Activated CD4-positive, CD25-positive, alpha-beta regulatory T cell (primary cell): ENCODE results near the gene COMMD4.

Experiments
- DNase-seq, 4 experiments: peaks; one replicate each; lab custom pipeline; 2025; lab: John Stamatoyannopoulos, UW

Gene COMMD4

DNA sequence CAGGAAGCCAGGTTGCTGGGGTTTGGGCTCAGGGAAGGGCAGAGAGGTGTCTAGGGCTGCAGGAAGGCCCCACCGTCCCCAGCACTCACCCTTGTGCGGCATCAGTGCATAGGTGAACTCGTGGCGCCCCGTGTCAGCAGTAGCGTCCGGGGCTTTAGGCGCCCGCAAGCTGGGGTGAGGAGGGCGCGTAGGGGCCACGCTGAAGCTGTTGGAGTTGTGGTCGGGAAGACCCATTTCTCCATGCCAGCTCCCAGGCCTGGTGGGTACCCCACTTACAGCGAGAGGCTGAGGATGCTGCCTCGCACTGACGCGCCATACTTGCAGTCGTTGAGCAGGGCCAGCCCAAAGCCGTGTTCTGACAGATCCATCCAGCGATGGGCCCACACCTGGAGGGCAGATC, 20.7 kb downstream of the COMMD4 start:
- DNase-seq = no peak

DNA sequence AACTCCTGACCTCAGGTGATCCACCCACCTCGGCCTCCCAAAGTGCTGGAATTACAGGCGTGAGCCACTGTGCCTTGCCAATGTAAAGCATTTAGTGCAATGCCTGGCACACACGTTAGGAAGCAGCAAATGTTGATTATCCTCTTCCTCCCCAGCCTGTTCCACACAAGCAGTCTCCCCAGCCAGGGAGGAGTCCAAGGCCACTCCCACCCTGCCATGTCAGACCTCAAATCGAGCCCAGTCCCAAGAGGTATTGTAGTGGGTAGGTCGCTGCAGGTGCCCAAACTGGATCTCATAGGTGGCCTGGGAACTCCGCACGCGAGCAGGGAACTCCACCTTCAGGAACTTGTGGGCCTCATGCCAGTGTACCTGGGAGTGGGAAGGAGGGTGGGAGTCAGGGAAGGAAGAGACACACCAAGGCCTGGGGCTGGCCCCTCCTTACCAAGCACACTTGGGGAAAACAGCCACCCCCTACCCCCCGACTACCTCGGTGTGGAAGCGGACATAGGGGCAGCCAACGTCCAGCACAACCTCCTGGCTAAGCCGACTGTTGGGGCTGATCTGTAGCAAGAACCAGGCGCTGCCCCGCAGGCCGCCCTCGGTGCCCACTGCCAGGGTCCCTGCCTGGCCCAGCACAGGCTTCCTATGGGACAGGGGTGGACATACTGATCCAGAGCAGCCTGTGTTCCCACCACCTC, 22.3 kb downstream of the COMMD4 start:
- no peak for DNase-seq

DNA sequence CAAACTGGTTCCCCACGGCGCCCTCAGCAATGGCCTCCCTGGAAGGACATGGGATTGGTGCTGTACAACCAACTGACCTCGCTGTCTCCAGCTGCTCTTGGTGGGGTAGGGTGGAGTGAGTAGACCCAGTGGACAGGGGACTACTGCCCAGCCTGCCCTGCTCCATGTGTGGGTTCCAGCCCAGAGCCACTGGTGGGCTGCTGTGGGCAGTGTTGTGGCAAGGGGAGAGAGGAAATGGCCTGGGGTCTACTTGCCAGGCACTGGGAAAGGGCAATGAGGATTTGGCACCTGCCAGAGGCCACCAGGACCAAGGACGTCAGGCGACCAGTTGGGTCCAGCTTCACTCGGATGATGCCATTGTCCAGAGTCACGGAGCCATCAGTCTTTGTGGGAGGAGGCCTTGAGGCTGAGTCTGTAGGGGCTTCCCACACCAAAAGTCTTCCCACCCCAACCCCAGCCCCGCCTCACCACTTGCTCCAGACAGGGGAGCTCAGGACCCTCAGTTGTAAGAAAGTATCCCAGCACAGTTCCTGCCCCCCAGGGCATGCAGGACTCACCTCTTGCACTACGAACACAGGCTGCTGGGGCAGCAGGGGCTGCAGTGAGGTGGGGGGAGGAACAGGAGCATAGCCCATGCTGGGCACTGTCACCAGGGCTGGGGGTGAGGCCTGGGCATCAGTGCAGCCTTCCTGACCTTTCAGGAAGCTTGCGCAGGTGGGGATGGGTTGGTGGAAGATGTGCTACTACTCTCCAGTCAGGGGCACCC, 23.1 kb downstream of the COMMD4 start:
- no peak for DNase-seq

DNA sequence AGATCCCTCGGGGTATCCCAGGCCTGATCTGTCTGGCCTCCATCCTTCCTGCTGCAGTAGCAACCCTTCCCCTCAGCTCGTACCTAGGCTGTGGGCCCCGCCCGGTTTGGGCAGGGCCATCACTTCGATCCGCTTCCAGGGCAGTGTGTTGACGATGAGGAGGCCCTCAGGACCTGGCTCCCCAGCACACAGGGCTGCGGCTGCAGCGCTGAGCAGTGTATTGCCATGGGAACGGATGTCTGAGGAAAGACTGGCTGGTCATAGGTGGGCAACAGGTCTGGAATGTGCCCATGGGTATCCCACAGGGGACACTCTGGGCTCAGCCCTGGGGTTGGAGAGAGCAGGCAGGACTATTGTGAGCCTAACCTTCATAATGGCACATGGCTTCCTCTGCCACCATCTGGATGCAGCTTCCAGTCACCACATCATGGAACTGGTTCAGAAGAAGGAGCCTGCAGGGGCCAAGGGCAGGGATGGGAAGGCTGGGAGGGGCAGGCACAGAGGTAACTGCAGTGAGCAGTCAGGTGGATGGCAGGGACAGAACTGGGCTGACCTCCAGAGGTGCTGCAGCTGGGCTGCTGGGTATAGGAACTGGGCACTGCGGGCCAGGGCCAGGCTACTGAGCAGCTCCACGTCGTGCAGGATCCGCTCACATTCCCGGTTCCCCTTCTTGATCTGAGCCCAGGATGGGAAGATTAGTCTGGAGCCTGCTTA, 23.8 kb downstream of the COMMD4 start:
- DNase-seq = no peak

DNA sequence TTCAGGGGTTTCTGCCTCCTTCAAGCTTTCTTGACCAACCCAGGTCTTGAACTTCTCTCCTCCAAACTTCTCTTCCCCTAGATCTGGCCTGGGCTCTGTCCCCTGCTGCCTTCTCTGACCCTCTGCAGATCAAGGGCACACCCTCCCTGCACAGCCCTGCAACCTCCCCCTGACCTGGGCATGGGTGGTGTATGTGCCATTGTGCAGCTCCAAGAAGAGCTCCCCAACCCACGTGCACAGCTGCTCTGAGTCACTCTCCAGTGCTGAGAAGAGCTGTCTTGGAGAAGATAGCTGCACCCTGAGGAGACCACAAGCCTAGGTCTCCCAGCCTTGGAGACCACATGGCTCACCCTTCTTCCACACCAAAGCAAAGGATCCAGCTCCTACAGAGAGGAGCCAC, 24.5 kb downstream of the COMMD4 start:
- DNase-seq = no peak

DNA sequence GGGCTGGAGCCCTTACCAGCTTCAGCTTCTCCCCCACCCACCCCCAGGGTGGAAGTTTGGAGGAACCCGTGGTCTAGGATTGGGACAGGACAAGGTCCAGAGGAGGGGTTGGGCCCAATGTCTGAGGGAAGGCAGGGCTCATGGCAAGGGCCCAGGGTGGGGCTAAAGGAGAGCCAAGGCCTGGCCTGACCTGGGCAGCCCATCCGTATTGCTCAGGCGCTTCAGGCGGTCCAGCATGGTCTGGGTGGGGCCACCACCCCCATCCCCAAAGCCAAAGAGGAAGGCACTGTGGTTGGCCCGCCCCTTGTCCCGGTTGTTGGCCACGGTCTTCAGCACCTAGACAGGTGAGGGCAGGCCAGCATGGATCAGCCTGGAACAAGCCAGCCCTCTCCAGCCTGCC, 25.0 kb downstream of the COMMD4 start:
- no peak for DNase-seq

DNA sequence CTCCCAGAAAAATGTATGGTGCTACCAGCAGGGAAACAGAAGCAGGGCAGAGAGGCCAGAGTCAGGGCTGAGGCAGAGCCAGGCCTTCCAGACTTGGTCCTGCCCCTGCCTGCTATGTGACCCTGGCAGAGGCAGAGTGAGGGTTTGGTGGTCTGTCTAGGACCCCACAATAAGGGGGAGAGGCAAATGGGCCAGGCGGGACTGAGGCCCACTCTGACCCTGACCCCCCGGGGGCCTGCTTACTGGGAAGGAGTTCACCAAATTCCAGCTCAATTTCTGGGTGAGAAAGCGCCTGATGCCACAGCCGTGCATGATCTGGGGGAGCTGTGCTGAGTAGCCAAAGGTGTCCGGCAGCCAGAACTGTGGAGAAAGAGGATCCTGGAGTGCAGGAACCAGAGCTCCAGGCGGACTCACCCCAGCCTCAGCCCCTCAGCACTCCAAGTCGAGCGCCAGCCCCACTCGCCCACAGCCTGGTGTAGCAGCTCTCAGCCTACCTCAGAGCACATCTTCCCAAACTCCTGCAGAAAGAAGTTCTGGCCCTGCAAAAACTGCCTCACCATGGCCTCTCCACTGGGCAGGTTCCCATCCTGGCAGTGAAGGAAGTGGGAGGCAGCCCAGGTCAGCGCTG, 25.6 kb downstream of the COMMD4 start:
- no peak for DNase-seq

DNA sequence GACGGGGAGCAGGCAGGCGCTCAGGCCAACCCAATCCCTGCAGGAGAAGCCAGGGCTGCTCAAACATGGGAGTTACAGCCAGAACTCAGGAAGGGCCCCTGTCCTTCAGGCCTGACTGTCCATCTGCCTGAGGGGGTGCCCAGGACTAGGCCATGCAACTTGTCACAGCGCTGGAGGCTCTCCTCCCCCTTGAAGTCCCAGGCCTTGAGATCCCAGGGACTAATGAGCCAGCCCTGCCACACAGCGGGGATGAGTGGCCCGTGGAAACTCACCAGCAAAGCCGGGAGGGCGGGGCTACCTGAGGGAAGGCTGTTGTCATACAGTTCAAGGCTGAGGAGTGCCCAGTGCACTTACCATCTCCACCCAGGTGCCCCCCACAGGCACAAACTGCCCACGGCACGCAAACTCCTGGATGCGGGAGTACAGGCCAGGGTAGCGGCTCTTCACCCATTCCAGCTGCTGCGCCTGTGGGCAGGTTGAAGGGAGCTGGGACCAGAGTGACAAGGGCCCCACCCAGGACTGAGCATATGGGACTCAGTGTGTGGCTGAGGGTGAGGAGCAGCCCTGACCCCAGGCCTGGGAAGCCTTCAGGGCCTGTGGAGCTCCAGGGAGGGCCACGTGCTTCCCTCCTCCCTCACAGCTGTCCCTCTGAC, 26.3 kb downstream of the COMMD4 start:
- DNase-seq = no peak

DNA sequence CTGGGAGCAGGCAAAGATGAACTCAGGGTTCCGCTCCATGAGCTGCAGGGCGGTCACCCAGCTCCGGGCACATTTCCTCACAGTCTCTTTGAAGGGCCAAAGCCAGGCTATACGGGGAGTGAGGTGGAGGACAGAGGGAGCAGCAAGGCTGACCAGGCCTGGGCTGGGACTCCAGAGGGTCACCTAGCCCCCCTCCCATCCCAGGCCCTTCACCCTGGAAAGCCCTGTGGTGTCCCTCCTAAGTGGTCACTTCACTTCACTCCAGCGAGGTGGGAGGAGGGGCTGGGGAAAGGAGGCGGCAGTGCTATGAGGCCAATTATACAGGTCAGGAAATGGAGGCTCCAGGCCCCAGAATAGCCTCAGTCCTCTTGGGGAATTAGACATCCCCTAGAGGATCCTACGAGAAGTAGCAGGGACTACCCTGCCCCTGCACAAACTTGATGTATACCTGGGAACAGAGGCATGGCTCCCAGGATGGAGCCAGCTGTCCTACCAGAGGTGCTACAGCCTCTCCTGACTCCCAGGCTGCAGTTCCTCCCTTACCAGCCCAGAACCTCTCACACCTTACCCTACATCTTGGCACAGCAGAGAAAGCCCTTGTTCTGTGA, 26.9 kb downstream of the COMMD4 start:
- DNase-seq = no peak

DNA sequence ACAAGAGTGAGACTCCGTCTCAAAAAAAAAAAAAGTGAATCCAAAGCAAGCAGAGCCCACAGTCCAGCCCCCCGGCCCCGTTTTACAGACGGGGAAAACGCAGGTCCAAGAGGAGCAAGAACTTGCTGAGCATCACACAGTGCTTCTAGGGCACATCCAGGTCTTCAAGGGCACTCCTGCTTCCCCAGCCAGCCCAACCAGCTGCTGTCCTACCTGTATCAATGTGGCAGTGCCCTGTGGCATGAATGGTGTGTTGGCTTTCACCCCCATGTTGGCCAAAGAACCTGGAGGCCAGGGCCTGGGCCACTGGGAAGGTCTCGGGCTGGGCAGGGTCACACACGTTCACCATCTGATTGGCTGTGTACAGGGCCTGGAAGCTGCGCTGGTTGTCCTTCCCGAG, 27.9 kb downstream of the COMMD4 start:
- no peak for DNase-seq

DNA sequence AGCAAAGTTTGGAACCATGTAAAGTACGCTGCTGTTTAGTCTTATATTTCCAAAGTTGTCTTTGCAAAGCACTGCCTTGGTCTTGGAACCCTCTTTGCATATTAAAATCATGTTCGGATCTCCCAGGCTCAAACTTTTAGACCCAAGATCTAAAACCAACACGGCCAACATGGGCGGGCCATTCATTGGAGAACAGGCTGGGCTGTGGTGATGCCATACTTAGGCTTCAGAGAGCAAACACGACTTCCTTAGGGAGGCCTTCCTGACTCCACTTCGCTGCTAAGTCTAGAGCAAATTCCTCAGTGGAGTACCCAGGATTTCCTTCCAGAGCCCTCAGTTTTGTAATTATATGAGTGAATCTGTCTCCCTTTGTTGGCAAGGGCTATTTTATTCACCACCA, 29.0 kb downstream of the COMMD4 start:
- no peak for DNase-seq

DNA sequence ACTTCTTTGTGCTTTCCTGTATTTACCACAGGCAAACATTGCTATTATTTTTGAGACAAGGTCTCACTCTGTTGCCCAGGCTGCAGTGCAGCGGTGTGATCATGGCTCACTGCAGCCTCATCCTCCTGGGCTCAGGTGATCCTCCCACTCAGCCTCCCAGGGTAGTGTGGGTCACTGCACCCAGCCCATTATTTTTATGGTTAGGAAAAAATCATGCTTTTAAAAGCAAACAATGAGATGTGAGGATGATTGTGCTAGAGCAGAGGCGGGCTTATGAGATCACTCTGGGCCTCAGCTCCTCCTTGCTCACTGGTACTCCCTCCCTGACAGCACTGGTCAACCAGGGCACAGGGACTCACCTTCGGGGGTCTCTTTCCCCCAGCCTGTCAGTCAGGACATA, 30.3 kb downstream of the COMMD4 start:
- no peak for DNase-seq

DNA sequence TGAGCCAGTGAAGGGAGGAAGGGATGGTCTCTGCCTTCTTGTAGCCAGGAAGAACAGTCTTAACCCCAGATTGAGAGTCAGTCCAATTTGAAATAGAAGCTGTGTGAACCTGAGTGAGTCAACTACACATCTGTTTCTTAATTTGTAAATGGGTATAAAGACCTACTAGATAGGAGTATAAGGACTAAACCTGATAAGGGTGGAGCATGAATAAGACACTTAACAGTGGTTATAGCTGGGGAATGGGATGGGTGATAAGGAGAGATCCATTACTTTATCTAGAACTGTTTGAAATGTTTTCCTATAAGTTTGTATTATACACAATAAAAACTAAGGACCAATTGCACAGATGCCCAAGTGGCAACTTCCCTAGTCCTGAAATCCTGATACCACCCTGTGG, 31.1 kb downstream of the COMMD4 start:
- DNase-seq = no peak

DNA sequence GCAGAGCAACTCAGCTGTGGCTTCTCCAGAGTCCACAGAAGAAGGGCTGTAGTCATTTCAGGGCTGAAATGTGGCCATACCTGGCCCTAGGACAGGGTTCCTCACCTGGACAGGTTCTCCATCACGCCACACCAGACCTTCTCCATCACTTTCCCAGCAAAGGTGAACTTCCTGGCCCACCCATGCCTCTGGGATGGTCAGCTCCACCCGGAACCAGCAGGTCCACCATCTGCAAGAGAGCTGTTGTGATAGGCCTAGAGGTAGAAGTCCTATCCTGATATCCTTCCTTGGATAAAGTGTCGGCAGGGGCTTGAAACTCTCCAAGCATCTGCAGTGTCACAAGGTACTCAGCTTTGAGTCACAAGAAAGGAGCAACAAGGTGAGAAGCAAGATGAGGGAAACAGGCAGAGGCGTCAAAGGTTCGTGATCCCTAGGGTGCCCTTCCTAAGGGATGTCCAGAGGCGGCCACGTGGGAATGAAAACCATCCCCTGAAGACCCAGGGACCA, 31.6 kb downstream of the COMMD4 start:
- DNase-seq = no peak

DNA sequence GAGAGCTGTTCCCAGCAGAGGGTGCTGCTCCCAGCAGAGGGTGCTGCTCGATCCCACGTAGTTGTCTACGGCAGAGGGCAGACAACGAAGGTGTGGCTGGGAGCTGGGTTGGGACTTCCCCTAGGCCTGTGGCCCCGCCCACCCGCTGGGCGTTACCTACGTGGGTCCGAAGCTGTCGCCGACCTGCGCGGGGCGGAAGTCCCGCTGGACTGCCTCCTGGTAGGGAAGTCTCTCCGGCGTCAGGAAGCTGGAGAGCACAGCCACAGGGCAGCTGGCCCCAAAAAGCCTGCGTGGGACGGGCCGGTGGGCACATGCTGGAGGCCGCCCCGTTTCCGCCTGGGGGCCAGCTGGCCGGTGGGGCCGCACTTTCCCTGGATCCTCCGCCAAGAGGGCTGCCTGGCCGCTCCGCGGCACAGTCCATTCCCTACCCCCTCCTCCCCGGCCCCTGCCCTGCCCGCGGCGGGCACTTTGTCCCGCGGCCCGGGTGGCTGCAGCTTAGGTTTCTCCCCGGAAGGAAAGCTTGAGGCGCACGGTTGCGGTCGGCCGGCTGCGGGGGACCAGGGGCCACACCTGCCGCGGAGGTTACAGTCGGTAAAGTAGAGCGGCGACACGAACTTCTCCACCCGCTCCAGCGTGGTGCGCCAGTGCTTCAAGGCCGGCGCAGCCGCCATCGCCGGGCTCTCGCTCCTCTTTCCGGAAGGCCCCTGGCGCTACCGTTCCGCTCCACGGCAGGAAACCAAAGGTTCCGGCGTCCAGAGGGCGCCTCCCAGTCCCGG, 32.2 kb downstream of the COMMD4 start, which contains the start of gene MAN2C1:
MAN2C1 (minus strand) TSS at position 695 of the 776 bp plus-strand sequence; CDS start at position 671, 24 bp downstream.
- DNase-seq = peak; percentile 77 to 86 (median 80)

DNA sequence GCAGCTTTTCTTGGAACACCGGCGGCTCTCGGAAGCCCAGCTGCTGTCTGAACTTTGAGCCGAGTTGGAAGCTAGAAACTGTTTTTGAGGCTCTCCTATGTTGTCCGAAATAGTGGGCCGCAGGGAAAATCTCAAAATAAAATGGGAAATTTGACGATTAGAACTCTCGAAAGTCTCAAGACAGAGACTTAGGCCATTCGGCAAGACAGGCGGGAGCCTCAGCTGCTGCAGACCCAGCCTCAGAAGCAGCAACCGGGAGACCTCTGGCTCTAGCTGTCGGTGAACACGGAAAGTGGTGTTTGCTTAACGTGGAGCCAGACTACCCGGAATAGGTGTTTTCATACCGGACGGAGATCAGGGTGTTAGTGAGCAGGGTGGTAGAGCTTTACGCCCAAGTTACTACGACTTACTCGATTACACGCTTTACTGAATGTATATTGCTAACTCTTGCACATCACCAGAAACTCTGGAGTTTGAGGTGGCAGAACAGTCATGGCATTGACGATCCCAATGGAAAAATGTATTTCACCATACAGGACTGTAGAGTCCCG, 32.9 kb downstream of the COMMD4 start:
- no peak for DNase-seq

DNA sequence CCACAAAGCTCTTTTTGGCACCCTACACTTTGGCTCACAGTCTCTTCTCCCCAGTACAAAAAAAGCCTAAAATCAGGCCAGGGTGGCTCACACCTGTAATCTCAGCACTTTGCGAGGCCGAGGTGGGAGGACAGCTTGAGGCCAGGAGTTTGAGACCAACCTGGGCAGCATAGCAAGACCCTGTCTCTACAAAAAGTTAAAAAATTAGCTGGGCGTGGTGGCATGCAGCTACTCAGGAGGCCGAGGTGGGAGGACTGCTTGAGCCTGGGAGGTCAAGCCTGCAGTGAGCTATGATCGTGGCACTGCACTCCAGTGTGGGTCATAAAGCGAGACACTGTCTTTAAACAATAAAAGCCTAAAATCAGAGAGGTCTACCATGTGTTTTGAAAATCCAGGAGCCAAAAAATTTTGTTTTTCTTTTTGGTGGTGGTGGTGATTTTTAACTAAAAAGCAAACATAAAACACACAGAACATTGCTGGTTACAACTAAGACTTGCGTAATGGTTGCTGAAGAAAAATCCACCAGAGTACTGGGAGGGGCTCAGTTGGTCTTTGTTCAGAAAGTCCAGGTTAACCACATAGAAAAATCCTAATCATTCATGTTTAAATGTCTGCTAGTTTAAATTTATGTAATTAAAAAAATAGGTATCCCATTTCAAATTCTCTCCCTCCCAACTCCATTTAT, 34.2 kb downstream of the COMMD4 start:
- DNase-seq = no peak

DNA sequence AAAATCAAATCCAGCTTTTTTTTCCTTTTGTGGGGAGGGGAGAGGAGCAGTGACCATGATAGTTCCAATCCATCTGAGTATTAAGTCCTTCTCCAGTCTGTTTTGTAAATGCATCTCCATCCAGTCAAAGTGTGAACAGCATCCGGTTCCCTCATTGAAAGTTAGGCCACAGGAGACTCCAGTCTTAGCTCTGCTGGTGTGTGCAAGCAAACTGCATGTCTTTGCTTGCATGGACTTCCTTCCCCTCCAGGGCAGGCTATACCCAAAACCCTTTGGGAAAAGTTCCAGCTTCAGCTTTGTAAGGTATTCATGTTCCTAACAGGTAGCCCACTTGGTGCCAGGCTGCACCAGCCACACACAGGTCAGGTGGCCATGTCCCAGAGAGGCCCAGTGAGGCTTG, 35.6 kb downstream of the COMMD4 start:
- DNase-seq = no peak

DNA sequence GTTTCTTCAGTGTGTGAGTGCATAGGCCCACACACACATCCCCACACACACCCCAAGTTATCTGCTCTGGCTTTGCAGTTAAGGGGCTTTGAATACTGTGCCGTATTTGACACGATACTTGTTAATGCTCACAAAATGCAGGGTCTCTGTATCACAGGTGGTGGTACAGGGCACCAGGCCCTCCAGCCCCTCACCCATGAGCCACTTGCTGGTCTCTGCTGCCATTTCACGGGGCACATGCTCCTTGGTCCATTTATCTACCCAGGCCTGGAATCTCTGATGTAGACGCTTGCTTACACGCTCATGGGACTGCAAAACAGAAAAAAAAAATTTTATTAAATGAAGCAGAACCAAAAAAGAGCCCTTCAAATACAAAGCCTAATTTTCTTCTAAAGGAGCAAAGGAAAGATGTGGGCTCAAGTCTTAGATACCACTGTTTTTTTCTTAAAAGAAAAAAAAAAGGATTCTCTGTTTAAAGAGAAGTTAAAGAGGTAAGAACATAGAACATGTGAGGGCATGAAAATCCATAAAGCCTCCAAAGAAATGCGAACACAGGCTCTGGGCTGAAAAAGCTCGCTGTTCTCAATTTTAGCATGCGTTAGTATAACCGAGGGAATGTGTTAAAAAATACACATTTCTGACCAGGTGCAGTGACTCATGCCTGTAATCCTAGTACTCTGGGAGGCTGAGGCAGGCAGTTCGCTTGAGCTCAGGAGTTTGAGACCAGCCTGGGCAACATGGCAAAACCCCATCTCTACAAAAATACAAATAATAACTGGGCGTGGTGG, 36.2 kb downstream of the COMMD4 start:
- no peak for DNase-seq
